ENCODE measurements around the gene HS3ST2. TPM values are rescaled to one million over a fixed set of nuclear protein-coding genes. Genes with fewer than 3 reads are reported as not detected.

Gene HS3ST2
- polyA plus RNA-seq, 1 of the 3 experiments (the other 2 are of a cell fraction), result not detected

DNA sequence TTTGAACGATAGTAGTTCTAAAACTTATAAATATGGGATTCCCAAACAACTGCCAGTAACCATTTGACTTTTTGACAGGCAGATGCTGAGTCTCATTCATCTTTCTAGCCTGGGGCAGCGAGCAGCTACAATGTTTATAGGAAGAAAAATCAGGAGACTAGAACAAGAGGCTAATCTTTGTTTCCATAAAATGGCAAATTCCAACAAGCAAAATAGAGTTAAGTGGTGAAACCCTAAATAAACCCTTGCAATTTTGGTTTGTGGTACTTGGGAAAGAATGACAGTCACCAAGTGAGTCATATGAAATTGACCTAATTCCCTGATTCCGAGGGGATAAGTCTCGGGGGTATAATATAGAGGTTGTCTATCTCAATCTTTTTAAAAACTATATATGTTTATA lies 27.3 kb upstream of the HS3ST2 start:
- no peak overlapping the region for H3K9ac ChIP-seq
- H3K9me3 ChIP-seq, result no peaks in the 10 kb centered on the region
- peaks cover 0 to 22% of the 10 kb centered on the region in 2 experiments for H3K4me1 ChIP-seq (ENCODE audit: control insufficient read depth in 1 of 2, insufficient read depth in 2 of 2, low read depth in 1 of 2, low read length in 1 of 2)
- POLR2A ChIA-PET, result no interaction called here
- no peak overlapping the region; a peak in 1 of 4 replicates for H3K27ac ChIP-seq (ENCODE audit: low read depth in 2 of 2, low read length in 1 of 2)
- no peaks in the 10 kb centered on the region for H3K36me3 ChIP-seq (replicated peaks in 1 of 2; ENCODE audit: control insufficient read depth in 1 of 2, insufficient read depth in 2 of 2, low read length in 1 of 2)
- H3K4me2 ChIP-seq, result no peak overlapping the region
- H3K9me2 ChIP-seq, result no peaks in the 10 kb centered on the region
- TF ChIP-seq NFIC (IDR thresholded peaks at IDR 0.05; ENCODE audit: borderline replicate concordance) (no peak), GABPA (IDR thresholded peaks at IDR 0.05; ENCODE audit: low read depth) (no peak), TAF1 (IDR thresholded peaks at IDR 0.05; ENCODE audit: borderline replicate concordance, low read depth, low read length) (no peak), SIN3A (IDR thresholded peaks at IDR 0.05; ENCODE audit: borderline replicate concordance, low read depth, low read length) (no peak), FOXM1 (IDR thresholded peaks at IDR 0.05; ENCODE audit: low read depth) (no peak), MXI1 (IDR thresholded peaks at IDR 0.05; ENCODE audit: low read depth, low read length) (no peak)
- TF ChIP-seq, protein P1, sequence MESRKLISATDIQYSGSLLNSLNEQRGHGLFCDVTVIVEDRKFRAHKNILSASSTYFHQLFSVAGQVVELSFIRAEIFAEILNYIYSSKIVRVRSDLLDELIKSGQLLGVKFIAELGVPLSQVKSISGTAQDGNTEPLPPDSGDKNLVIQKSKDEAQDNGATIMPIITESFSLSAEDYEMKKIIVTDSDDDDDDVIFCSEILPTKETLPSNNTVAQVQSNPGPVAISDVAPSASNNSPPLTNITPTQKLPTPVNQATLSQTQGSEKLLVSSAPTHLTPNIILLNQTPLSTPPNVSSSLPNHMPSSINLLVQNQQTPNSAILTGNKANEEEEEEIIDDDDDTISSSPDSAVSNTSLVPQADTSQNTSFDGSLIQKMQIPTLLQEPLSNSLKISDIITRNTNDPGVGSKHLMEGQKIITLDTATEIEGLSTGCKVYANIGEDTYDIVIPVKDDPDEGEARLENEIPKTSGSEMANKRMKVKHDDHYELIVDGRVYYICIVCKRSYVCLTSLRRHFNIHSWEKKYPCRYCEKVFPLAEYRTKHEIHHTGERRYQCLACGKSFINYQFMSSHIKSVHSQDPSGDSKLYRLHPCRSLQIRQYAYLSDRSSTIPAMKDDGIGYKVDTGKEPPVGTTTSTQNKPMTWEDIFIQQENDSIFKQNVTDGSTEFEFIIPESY (IDR thresholded peaks at IDR 0.05; ENCODE audit: borderline replicate concordance, low read depth), result no peak
- no peak overlapping the region for H2AFZ ChIP-seq (ENCODE audit: low read depth)
- no peaks in the 10 kb centered on the region for H3K79me2 ChIP-seq (ENCODE audit: insufficient read depth)
- CTCF ChIA-PET, result no interaction called here
- H3K4me3 ChIP-seq (ENCODE audit: low read depth in 2 of 2, low read length in 1 of 2), result no peak overlapping the region
- peaks cover 21% of the 10 kb centered on the region for H3F3A ChIP-seq (replicated peaks; ENCODE audit: insufficient read depth)
- no peaks in the 10 kb centered on the region for H3K27me3 ChIP-seq (ENCODE audit: insufficient read depth)
- no peaks in the 10 kb centered on the region for H4K20me1 ChIP-seq (ENCODE audit: insufficient read depth)
- WGBS (ENCODE audit: low lambda C conversion rate), result 54% methylated on average over 4 of the region's 4 CpGs
- DNase-seq, result no peak

DNA sequence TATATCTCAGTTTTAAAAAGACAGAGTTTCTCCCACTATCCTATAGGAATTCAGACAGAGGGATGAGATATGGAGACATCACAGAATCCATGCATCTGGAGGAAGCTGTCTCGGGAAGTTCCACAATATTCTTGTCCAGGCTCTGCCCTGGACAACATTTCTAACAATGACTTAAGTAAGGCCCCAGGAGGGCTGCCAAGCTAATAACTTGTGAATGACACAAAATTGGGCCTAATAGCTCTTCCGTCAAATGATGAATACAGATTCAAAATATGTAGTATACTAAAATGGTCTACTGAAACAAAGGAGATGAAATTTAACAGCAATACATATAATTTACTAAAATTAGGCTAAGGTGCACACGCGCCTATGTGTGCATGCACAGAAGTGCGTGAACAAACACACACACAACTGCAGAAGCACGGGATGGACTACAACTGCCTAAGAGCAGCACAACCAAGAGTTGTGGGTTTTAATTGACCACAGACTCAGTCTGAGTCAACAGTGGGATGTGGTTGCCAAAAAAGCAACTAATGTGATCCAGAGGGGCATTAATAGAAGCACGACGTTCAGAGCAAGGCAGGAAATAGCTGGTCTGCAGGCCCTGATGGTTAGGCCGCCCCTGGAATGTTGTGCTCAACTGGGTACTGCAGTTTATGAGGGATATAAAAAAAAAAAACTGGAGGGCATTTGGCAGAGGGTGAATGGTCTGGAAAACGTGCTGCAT lies 26.3 kb upstream of the HS3ST2 start:
- no peak overlapping the region for H3K9ac ChIP-seq
- no peak overlapping the region; a peak in 1 of 4 replicates for H3K4me3 ChIP-seq (ENCODE audit: low read depth in 2 of 2, low read length in 1 of 2)
- H2AFZ ChIP-seq (ENCODE audit: low read depth), result peak overlapping the region; percentile 49
- no peaks in the 10 kb centered on the region for H4K20me1 ChIP-seq (ENCODE audit: insufficient read depth)
- peaks cover 21% of the 10 kb centered on the region for H3F3A ChIP-seq (replicated peaks; ENCODE audit: insufficient read depth)
- no peaks in the 10 kb centered on the region for H3K9me2 ChIP-seq
- WGBS (ENCODE audit: low lambda C conversion rate), result 28% methylated on average over 10 of the region's 10 CpGs
- H3K36me3 ChIP-seq (replicated peaks in 1 of 2; ENCODE audit: control insufficient read depth in 1 of 2, insufficient read depth in 2 of 2, low read length in 1 of 2), result no peaks in the 10 kb centered on the region
- peak overlapping the region; percentile 46 to 83 for H3K27ac ChIP-seq (ENCODE audit: low read depth in 2 of 2, low read length in 1 of 2)
- H3K4me2 ChIP-seq, result peak overlapping the region; percentile 50; the same call in 1 of the 2 replicates
- CTCF ChIA-PET, result interaction anchor here (1.1 to 1.6 kb wide), 2 partner anchors 11 to 30 kb away, joined by 3 read pairs; no protein-coding TSS in a partner anchor
- no peaks in the 10 kb centered on the region for H3K79me2 ChIP-seq (ENCODE audit: insufficient read depth)
- H3K9me3 ChIP-seq, result no peaks in the 10 kb centered on the region
- TF ChIP-seq, protein P2, sequence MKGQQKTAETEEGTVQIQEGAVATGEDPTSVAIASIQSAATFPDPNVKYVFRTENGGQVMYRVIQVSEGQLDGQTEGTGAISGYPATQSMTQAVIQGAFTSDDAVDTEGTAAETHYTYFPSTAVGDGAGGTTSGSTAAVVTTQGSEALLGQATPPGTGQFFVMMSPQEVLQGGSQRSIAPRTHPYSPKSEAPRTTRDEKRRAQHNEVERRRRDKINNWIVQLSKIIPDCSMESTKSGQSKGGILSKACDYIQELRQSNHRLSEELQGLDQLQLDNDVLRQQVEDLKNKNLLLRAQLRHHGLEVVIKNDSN (IDR thresholded peaks at IDR 0.05; ENCODE audit: borderline replicate concordance, low read depth), result 0 out of 2 replicates have a peak, but pooled peaks have one; percentile 20
- TF ChIP-seq NFIC (IDR thresholded peaks at IDR 0.05; ENCODE audit: borderline replicate concordance) (peak; percentile 91), TCF12 (IDR thresholded peaks at IDR 0.05) (peak; percentile 91), RAD21 (IDR thresholded peaks at IDR 0.05; ENCODE audit: low read length) (peak; percentile 23), JUND (IDR thresholded peaks at IDR 0.05) (peak; percentile 43), POLR2AphosphoS5 (IDR thresholded peaks at IDR 0.05; ENCODE audit: low read depth, low read length) (peak; percentile 46; the same call in 1 of the 2 replicates), RCOR1 (IDR thresholded peaks at IDR 0.05; ENCODE audit: low read length) (peak; percentile 87), EZH2phosphoT487 (IDR thresholded peaks at IDR 0.05; ENCODE audit: borderline replicate concordance, low read depth) (no peak), CHD2 (IDR thresholded peaks at IDR 0.05; ENCODE audit: low read length, partially characterized antibody) (peak; percentile 60), YY1 (IDR thresholded peaks at IDR 0.05; ENCODE audit: low read depth) (no peak), SIN3A (IDR thresholded peaks at IDR 0.05; ENCODE audit: borderline replicate concordance, low read depth, low read length) (peak; percentile 46; the same call in 1 of the 2 replicates), FOXM1 (IDR thresholded peaks at IDR 0.05; ENCODE audit: low read depth) (no peak), EP300 (IDR thresholded peaks at IDR 0.05; ENCODE audit: borderline replicate concordance in 1 of 2, low read depth in 1 of 2, low read length in 1 of 2) (peak; percentile 69 to 77; a peak in 3 of 4 replicates), ELF1 (IDR thresholded peaks at IDR 0.05) (peak; percentile 55; the same call in 1 of the 2 replicates), MXI1 (IDR thresholded peaks at IDR 0.05; ENCODE audit: low read depth, low read length) (peak; percentile 71; the same call in 1 of the 2 replicates), FOSL2 (IDR thresholded peaks at IDR 0.05; ENCODE audit: borderline replicate concordance, low read depth) (peak; percentile 71; the same call in 1 of the 2 replicates), TEAD4 (IDR thresholded peaks at IDR 0.05; ENCODE audit: borderline replicate concordance, insufficient read depth) (peak; percentile 79), NRF1 (IDR thresholded peaks at IDR 0.05; ENCODE audit: low read depth, low read length) (no peak), TAF1 (IDR thresholded peaks at IDR 0.05; ENCODE audit: borderline replicate concordance, low read depth, low read length) (no peak)
- TF ChIP-seq, protein P3, sequence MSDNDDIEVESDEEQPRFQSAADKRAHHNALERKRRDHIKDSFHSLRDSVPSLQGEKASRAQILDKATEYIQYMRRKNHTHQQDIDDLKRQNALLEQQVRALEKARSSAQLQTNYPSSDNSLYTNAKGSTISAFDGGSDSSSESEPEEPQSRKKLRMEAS (IDR thresholded peaks at IDR 0.05; ENCODE audit: low read depth), result peak; percentile 17
- H3K4me1 ChIP-seq (ENCODE audit: control insufficient read depth in 1 of 2, insufficient read depth in 2 of 2, low read depth in 1 of 2, low read length in 1 of 2), result peaks cover 0 to 18% of the 10 kb centered on the region in 2 experiments
- POLR2A ChIA-PET, result no interaction called here
- DNase-seq, result peak; percentile 56
- no peaks in the 10 kb centered on the region for H3K27me3 ChIP-seq (ENCODE audit: insufficient read depth)
